ENCODE measurements around the gene MTUS2.

DNA sequence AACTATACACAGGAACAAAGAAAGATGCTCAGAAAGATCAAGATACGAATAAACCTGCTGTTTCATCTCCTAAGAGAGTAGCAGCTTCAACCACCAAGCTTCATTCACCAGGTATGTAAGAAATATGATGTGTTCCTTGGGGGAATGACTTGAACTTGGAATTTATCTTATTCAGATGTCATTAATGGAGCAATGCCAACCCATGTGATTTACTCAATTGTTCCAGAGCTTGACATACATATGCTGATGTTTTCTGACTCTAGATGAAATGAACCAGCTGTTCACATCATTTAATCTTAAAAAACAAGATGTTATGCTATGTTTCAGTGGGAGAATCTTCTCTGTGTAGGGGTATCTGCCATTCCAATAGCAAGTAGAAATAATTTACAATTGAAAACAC, 504.5 kb downstream of the MTUS2 start:
- TF ChIP-seq NBN (IDR thresholded peaks at IDR 0.05) = no peak
- TF ChIP-seq ESRRA (IDR thresholded peaks at IDR 0.05; ENCODE audit: low read length) = no peak
- no peak for TF ChIP-seq EP300 (IDR thresholded peaks at IDR 0.05; ENCODE audit: borderline replicate concordance in 1 of 2, control insufficient read depth in 1 of 2, low read depth in 2 of 2, low read length in 2 of 2)
- TF ChIP-seq, protein P1, sequence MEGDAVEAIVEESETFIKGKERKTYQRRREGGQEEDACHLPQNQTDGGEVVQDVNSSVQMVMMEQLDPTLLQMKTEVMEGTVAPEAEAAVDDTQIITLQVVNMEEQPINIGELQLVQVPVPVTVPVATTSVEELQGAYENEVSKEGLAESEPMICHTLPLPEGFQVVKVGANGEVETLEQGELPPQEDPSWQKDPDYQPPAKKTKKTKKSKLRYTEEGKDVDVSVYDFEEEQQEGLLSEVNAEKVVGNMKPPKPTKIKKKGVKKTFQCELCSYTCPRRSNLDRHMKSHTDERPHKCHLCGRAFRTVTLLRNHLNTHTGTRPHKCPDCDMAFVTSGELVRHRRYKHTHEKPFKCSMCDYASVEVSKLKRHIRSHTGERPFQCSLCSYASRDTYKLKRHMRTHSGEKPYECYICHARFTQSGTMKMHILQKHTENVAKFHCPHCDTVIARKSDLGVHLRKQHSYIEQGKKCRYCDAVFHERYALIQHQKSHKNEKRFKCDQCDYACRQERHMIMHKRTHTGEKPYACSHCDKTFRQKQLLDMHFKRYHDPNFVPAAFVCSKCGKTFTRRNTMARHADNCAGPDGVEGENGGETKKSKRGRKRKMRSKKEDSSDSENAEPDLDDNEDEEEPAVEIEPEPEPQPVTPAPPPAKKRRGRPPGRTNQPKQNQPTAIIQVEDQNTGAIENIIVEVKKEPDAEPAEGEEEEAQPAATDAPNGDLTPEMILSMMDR (IDR thresholded peaks at IDR 0.05 in 2 of 3, conservative IDR thresholded peaks at IDR 0.05 in 1 of 3; ENCODE audit: control insufficient read depth in 2 of 3, extremely low read depth in 1 of 3, insufficient read depth in 1 of 3, low read depth in 3 of 3, low read length in 3 of 3) = no peak
- no peak for TF ChIP-seq FOS (IDR thresholded peaks at IDR 0.05; ENCODE audit: borderline replicate concordance, extremely low read depth, insufficient read length)
- no peak for TF ChIP-seq CBX5 (IDR thresholded peaks at IDR 0.05; ENCODE audit: low read depth)
- TF ChIP-seq POLR2A (IDR thresholded peaks at IDR 0.05; ENCODE audit: low read depth, low read length) = no peak
- no peak for TF ChIP-seq YY1 (IDR thresholded peaks at IDR 0.05; ENCODE audit: low read depth, low read length)
- TF ChIP-seq JUNB (IDR thresholded peaks at IDR 0.05) = no peak
- TF ChIP-seq ZBED1 (IDR thresholded peaks at IDR 0.05; ENCODE audit: borderline replicate concordance) = no peak
- TF ChIP-seq CREM (IDR thresholded peaks at IDR 0.05; ENCODE audit: low read depth) = no peak
- no peak for TF ChIP-seq ZNF24 (IDR thresholded peaks at IDR 0.05)
